Ovary (tissue), 3 donors: ENCODE data around the gene FAN1.

Source experiments
- CTCF ChIP-seq, 3 donors: fragments of 450-650 bp in 2 of 3; fragments of 200-600 bp in 1 of 3; IDR thresholded peaks; one replicate each; pipeline versions ENCODE4 v1.5.1 to v1.8.0; 2016 to 2022; ENCODE audit warnings: antibody characterized with exemption in 3 of 3, mild to moderate bottlenecking in 1 of 3
- EP300 ChIP-seq: sonication (generic); formaldehyde crosslinking; IDR thresholded peaks from one replicate; pipeline ENCODE4 v1.6.1; 2017; ENCODE audit warnings: antibody characterized with exemption
- donor health status: DM: no; HTN: no; CAD: no.

- no peak for TF ChIP-seq CTCF (IDR thresholded peaks at IDR 0.05)
- no peak for TF ChIP-seq EP300
These were observed 7.5 kb upstream of the FAN1 start for GRCh38 chr15:30896211-30896606.
